Osteocyte (in vitro differentiated cells): ENCODE measurements around the gene DDX49. TPM values are rescaled to one million over a fixed set of nuclear protein-coding genes. Genes with fewer than 3 reads are reported as not detected.

Experiments
- DNase-seq: peaks from one replicate; pipeline ENCODE4 v3.0.0; 2021; ENCODE audit warnings: mixed read lengths; ENCODE audit not compliant: unreplicated experiment; ENCODE audit errors: extremely low spot score
- H3K27ac Mint-ChIP-seq: one replicate; pipeline ENCODE4 v1.8.0; 2021; ENCODE audit warnings: mild to moderate bottlenecking, mixed read lengths; ENCODE audit not compliant: unreplicated experiment
- H3K27me3 Mint-ChIP-seq: one replicate; pipeline ENCODE4 v1.8.0; 2021; ENCODE audit warnings: mixed read lengths; ENCODE audit not compliant: unreplicated experiment
- H3K36me3 Mint-ChIP-seq: one replicate; pipeline ENCODE4 v1.8.0; 2021; ENCODE audit warnings: mixed read lengths; ENCODE audit not compliant: unreplicated experiment
- H3K4me1 Mint-ChIP-seq: one replicate; pipeline ENCODE4 v1.8.0; 2021; ENCODE audit warnings: mixed read lengths; ENCODE audit not compliant: unreplicated experiment
- H3K4me3 Mint-ChIP-seq: one replicate; pipeline ENCODE4 v1.8.0; 2021; ENCODE audit warnings: mild to moderate bottlenecking, moderate library complexity, mixed read lengths; ENCODE audit not compliant: unreplicated experiment
- H3K9me3 Mint-ChIP-seq: one replicate; pipeline ENCODE4 v1.8.0; 2021; ENCODE audit warnings: mixed read lengths; ENCODE audit not compliant: unreplicated experiment
- total RNA-seq: library from RNA; stranded (reverse); gene quantifications from 2 replicates; pipeline ENCODE4 v1.2.1, GENCODE V29; 2021
- TF ChIP-seq, protein P1 (sequence below): fragments of 200-600 bp; sonication (generic); IDR thresholded peaks from 2 replicates; pipeline ENCODE4 v1.5.0; 2021; ENCODE audit warnings: antibody characterized with exemption, mild to moderate bottlenecking, moderate library complexity

Gene DDX49
- total RNA-seq, 1 donor from 2014 or later: 59.7 TPM

DNA sequence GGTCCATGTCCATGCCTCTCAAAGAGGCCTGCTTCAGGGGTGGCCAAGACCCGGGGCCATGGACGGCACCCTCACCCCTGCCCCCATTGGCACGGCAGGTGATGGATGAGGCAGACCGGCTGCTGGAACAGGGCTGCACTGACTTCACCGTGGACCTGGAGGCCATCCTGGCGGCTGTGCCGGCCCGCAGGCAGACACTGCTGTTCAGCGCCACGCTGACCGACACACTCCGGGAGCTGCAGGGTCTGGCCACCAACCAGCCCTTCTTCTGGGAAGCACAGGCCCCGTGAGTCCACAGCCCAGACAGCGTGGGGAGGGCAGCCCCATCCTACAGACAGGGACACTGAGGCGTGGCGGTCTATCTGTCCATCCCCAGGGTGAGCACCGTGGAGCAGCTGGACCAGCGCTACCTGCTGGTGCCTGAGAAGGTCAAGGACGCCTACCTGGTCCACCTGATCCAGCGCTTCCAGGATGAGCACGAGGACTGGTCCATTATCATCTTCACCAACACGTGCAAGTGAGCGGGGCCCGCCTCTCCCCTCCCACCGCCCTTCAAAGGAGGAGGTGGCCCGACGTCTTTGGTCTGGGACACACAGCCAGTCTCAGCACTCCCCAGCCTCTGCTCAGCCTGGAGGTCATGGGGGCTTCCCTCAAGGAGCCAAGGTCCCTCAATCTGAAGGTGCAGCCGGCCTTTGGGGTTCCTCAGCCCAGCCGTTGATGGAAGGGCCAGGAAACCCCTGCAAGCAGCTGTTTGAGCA is 2.9 kb downstream of the DDX49 start:
- H3K4me1 Mint-ChIP-seq: peaks cover 34% of the 10 kb centered on the region
- no peaks in the 10 kb centered on the region for H3K27me3 Mint-ChIP-seq
- H3K36me3 Mint-ChIP-seq: peaks cover 8% of the 10 kb centered on the region
- TF ChIP-seq, protein P1, sequence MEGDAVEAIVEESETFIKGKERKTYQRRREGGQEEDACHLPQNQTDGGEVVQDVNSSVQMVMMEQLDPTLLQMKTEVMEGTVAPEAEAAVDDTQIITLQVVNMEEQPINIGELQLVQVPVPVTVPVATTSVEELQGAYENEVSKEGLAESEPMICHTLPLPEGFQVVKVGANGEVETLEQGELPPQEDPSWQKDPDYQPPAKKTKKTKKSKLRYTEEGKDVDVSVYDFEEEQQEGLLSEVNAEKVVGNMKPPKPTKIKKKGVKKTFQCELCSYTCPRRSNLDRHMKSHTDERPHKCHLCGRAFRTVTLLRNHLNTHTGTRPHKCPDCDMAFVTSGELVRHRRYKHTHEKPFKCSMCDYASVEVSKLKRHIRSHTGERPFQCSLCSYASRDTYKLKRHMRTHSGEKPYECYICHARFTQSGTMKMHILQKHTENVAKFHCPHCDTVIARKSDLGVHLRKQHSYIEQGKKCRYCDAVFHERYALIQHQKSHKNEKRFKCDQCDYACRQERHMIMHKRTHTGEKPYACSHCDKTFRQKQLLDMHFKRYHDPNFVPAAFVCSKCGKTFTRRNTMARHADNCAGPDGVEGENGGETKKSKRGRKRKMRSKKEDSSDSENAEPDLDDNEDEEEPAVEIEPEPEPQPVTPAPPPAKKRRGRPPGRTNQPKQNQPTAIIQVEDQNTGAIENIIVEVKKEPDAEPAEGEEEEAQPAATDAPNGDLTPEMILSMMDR: no peak
- DNase-seq: no peak
- peak overlapping the region; percentile 27 for H3K27ac Mint-ChIP-seq
- H3K4me3 Mint-ChIP-seq: no peak overlapping the region
- H3K9me3 Mint-ChIP-seq: no peaks in the 10 kb centered on the region

DNA sequence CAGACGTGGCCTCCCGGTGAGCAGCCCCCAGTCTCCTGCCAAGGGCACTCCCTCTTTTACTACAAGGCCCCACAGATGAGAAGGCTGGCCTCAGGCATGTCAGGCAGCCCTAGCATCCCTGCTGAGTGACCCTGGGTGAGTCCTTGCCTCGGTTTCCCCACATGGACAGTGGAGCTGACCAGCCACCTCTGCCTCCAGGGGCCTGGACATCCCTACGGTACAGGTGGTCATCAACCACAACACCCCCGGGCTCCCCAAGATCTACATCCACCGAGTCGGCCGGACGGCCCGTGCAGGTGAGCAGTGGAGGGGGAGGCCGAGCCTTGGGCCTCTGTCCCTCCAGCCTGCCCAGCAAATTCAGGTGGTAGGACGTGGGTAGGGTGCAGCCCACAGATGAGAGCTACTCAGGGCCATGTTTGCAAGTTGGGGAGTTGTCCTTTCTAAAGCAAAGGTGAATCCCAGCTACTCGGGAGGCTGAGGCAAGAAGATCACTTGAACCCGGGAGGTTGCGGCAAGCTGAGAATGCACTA is 5.2 kb downstream of the DDX49 start:
- H3K4me1 Mint-ChIP-seq: peaks cover 17% of the 10 kb centered on the region
- no peak overlapping the region for H3K4me3 Mint-ChIP-seq
- H3K36me3 Mint-ChIP-seq: peaks cover 12% of the 10 kb centered on the region
- H3K9me3 Mint-ChIP-seq: no peaks in the 10 kb centered on the region
- DNase-seq: no peak
- H3K27me3 Mint-ChIP-seq: no peaks in the 10 kb centered on the region
- TF ChIP-seq, protein P1: no peak
- H3K27ac Mint-ChIP-seq: no peak overlapping the region

DNA sequence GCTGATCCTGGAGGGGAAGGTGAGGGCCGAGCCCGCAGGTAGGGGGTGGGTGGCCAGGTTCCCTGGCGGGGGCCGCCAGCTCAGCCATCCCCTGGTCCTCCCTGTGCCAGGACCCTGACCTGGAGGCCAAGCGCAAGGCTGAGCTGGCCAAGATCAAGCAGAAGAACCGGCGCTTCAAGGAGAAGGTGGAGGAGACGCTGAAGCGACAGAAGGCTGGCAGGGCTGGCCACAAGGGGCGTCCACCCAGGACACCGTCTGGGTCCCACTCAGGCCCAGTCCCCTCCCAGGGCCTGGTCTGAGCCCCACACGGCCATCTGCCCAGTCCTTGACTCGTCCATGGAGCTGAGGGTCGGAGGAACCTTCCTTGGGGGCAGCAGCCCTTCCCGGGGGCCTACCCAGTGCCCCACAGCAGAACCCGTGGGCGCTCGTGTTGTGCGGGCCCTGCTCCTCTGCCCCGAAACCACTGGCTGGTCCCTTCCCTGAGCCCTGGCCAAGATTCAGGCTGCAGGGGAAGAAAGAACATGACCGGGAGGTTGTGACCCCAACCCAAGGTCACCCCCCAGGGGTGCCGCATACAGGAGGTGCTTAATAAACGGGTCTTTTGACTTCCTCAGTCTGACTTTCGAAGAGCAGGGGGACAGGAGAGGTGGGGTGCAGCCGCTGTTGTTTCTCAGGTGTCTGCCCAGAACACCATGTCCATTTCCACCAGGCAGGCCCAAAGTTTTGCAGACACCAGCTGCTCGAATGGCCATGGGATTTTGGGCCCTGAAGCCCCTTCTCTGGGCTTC is 8.7 kb downstream of the DDX49 start:
- Mint-ChIP-seq H3K36me3 (peaks cover 12% of the 10 kb centered on the region), H3K4me3 (no peak overlapping the region), H3K9me3 (no peaks in the 10 kb centered on the region), H3K4me1 (no peaks in the 10 kb centered on the region), H3K27me3 (no peaks in the 10 kb centered on the region), H3K27ac (no peak overlapping the region)
- TF ChIP-seq, protein P1: no peak
- DNase-seq: no peak

DNA sequence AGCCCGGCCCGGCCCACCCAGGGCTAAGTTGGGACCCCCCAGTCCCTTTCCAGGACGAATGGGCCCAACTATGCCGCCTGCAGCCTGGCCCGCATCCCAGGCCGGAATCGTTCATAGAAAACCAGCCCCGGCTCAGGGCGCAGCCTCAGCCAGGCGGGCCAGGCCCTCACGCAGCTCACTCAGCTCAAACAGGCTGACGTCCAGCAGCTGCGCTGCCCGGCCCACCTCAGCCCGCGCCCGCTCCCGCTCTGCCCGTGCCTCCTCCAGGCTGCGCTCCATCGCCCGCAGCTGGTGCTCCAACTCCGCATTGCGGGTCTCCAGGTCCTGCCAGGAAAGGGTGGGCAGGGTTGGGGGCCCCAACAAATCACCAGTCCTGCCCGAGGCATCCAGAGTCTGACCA is 9.8 kb downstream of the DDX49 start:
- Mint-ChIP-seq H3K27ac (no peak overlapping the region), H3K27me3 (no peaks in the 10 kb centered on the region), H3K4me1 (peaks cover 1% of the 10 kb centered on the region), H3K36me3 (peaks cover 16% of the 10 kb centered on the region), H3K4me3 (no peak overlapping the region), H3K9me3 (no peaks in the 10 kb centered on the region)
- no peak for DNase-seq
- TF ChIP-seq, protein P1: no peak
